GM12872 (cell line): Measurements from ENCODE around the gene C2CD4D.

Source experiments
- TF ChIP-seq, protein P1 (sequence below): IDR thresholded peaks from 3 replicates; pipeline ENCODE4 v1.5.1; 2011; ENCODE audit warnings: low read depth, mild to moderate bottlenecking, low read length, moderate library complexity; ENCODE audit not compliant: insufficient read depth

Gene C2CD4D

DNA sequence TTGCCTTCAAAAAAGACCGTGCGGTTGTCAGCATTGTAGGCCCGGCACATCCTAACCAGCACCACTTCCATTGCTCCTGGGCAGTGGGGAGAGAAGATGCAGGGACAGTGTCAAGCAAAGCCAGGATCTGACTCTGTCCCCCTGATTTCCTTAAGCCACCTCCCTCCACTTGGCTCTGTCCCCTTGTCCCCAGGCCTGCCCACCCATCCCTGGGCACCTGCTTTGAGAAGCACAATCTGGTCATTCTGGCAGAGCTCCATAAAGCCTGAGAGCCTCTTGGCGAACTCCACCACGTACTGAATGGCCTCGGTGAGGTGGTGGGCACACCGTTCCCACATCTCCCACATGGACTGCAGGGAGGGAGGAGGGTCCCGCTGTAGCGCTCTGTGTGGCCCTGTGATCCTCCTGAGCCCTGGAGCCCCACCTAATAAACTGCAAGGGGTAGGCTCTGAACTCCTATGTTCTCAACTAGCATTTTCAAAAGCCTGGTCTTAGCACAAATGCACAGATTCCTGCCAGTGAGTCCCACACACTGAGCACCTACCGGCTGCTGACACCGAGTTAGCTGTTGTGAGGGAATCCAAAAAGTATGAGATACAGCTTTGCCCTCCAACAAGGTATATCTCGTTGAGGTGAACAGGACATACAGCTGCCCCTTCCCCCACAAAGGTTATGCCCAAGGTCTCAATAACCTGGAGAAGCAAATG is 26.2 kb downstream of the C2CD4D start:
- TF ChIP-seq, protein P1, sequence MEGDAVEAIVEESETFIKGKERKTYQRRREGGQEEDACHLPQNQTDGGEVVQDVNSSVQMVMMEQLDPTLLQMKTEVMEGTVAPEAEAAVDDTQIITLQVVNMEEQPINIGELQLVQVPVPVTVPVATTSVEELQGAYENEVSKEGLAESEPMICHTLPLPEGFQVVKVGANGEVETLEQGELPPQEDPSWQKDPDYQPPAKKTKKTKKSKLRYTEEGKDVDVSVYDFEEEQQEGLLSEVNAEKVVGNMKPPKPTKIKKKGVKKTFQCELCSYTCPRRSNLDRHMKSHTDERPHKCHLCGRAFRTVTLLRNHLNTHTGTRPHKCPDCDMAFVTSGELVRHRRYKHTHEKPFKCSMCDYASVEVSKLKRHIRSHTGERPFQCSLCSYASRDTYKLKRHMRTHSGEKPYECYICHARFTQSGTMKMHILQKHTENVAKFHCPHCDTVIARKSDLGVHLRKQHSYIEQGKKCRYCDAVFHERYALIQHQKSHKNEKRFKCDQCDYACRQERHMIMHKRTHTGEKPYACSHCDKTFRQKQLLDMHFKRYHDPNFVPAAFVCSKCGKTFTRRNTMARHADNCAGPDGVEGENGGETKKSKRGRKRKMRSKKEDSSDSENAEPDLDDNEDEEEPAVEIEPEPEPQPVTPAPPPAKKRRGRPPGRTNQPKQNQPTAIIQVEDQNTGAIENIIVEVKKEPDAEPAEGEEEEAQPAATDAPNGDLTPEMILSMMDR: no peak

DNA sequence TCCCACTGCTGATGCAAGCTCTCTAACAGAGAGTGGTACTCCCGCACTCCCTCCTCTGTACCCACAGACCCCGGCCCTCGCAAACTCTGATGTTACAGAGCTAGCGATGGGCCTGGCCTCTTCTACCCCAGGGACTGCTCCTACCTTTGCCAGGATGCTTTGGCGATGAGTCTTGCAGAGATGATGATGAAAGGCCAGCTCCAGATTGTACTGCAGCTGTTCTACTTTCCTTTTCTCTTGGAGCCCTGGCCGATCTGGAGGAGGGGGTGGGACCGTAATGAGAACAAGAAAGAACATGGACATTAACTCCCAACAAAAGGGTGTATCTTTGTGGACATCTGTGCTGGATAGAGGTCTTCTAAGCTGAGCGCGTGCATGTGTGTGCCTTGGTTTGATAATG is 28.4 kb downstream of the C2CD4D start:
- TF ChIP-seq, protein P1: no peak

DNA sequence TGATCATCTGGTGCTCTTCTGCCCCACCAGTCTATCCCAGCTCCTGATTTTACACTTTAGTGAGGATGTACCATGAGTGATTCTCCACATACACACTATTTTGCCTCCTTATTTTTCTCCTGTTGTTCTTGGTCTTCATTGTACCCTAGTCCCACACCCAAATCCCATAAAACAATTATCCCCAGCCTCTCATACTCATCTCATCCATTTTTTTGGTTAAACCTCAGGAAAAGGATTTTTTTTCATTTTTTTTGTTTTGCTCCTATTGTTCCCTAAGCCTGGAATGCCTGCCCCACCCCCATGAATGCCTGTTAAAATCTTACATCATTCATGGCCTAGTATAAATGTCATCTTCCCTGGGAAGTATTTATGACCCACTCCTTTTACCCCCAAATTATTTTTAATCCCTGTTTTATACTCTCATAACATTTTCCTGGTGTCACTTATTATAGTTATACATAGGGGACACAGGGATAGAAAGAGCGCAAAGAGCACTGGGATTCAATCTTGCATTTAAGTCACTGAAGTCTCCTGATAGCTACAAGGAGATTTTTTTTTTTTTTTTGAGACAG is 29.5 kb downstream of the C2CD4D start:
- TF ChIP-seq, protein P1: no peak

DNA sequence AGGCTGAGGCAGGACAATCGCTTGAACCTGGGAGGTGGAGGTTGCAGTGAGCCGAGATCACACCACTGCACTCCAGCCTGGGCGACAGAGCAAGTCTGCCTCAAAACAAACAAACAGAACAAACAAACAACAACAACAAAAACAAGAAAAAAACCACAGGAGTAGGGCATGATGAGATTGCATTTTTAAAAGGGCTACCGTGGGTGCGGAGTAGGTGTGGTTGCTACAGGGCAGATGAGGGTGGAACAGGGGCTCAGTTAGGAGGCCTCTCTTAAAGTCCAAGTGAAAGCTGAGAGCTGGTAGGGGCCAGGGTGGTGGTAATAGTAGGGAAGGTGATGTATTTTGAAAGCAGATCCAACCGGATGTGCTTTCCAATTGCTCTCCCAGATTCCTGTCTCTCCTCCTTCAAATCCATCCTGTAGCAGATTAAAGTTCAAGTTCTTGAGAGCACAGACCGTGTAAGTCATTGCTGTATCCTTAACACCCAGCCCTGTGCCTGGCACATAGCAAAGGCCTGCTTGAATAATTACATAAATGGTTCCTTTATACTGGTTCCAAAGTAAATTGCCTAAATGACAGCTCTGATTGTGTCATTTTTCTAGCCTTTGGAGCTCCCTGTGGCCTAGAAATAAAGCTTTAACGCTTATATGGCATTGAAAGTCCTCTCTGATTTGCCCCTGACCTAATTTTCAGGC is 30.2 kb downstream of the C2CD4D start:
- TF ChIP-seq, protein P1: no peak

DNA sequence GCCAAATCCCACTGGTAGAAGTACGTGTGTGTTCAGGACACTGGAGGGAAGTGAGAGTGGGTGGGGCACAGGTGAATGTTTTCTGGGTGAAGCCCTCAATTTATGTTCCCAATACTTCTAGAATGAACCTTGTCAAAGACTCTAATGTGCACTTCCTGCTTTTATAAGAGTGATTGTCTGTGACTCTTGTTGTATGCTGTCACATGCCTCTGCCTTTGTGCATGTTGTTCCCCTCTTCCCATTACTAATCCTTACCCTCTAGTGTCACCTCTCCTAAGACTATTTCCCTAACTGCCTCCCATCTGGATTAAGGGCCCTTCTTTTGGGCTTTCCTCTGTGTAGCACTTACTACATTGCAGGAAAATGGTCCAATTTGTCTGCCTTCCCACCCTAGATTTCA is 31.9 kb downstream of the C2CD4D start:
- TF ChIP-seq, protein P1: no peak

DNA sequence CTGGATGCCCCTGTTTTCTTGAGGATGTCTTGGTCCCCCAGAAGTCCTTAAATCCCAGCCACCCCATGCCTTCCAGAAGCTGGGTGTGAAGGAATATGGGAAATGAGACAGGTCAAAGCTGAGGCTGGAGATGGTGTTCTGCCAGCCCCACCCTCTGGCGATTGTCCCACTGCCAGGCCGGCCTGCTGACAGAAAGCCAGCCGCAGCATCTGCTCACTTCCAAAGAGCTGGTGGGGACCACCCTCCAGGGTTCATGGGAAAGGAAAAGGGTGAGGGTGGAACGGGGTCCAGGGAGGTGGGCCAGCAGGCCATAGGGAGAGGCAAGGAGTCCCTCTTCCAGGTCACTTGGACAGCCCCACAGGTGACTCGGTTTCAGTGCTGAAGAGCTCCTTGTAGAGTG is 32.5 kb downstream of the C2CD4D start:
- TF ChIP-seq, protein P1: no peak

DNA sequence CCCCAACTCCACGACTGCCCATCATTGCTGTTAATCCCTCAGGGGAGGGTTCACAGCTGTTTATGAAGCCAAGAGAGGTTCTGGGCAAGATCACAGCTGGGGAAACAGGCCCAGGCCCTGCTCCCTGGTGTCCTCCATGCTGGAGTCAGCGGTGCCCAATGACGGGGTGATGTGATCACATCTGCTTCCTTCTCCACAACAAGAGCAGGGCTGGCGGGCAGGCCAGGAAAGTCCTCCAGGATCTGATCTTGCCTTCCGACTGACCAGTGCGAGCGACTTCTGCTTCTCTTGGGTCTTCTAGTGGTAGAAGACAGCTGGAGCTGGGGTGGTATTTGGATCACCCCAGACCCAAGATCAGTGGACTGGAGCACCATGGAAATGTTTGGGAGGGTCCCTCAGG is 33.5 kb downstream of the C2CD4D start:
- TF ChIP-seq, protein P1: no peak
